HCT116 (cell line): ENCODE results near the gene SIGLECL1. TPM values are rescaled to one million over a fixed set of nuclear protein-coding genes. Genes with fewer than 3 reads are reported as not detected.

Experiments used
- ATAC-seq: fragments of 200-7000 bp; cut with Tn5 transposase; 2 replicates; pipeline ENCODE4 v1.9.1; 2020; ENCODE audit warnings: mild to moderate bottlenecking, moderate library complexity
- BruUV-seq: library from RNA; stranded (reverse); fragments of 400-500 nt; replicated peaks from 2 replicates; lab custom pipeline; 2021; lab: Mats Ljungman, UMichigan
- CTCF ChIA-PET: fragments of 300-600 bp; sonication (Branson Sonifier 250); formaldehyde crosslinking; loops from one replicate; lab custom pipeline; 2021; ENCODE audit warnings: antibody characterized with exemption; lab: Charles Lee
- POLR2A ChIA-PET: fragments of 300-600, 350-600 bp; sonication (Branson Sonifier 250); formaldehyde crosslinking; loops from one replicate; lab custom pipeline; 2021; ENCODE audit warnings: antibody characterized with exemption; lab: Charles Lee
- RAD21 ChIA-PET, 2 experiments: fragments of 300-600 bp; sonication (Branson Sonifier 250); formaldehyde crosslinking; loops; one replicate each; lab custom pipeline; 2023; ENCODE audit warnings: low total read pairs in 2 of 2; ENCODE audit not compliant: uncharacterized antibody in 2 of 2, unreplicated experiment in 2 of 2, low non-redundant PET in 1 of 2; lab: Charles Lee
- DNase-seq: peaks from one replicate; pipeline ENCODE4 v3.0.0-alpha.2; 2010; ENCODE audit warnings: low read depth, low spot score
- H2AFZ ChIP-seq: fragments of 200-600 bp; shearing (Covaris generic), sonication (generic); 2 replicates; pipeline ENCODE4 v1.6.1; 2017; ENCODE audit warnings: low read depth, mixed run types, mixed read lengths, antibody characterized with exemption, low read length; ENCODE audit not compliant: poor library complexity, severe bottlenecking
- H3K27ac ChIP-seq: 2 replicates; pipeline ENCODE4 v1.5.1; 2012; ENCODE audit warnings: low read depth, low read length
- H3K27me3 ChIP-seq: fragments of 200-600 bp; sonication (generic); 2 replicates; pipeline ENCODE4 v1.6.1; 2016; ENCODE audit warnings: mixed run types, low read length, mixed read lengths; ENCODE audit not compliant: insufficient read depth
- H3K36me3 ChIP-seq, 2 experiments: fragments of 200-500 bp in 1 of 2; fragments of 200-600 bp in 1 of 2; sonication (Bioruptor generic) in 1 of 2; sonication (generic) in 1 of 2; 2 replicates each; pipeline versions ENCODE4 v1.5.1 to v1.6.1; 2014 to 2016; ENCODE audit warnings: low read length in 2 of 2, inconsistent platforms in 1 of 2, mixed read lengths in 1 of 2, mixed run types in 1 of 2; ENCODE audit not compliant: insufficient read depth in 2 of 2, control insufficient read depth in 1 of 2
- H3K4me1 ChIP-seq, 2 experiments: fragments of 200-600 bp in 1 of 2; sonication (generic) in 1 of 2; 2 replicates each; pipeline versions ENCODE4 v1.5.1 to v1.6.1; 2012 to 2017; ENCODE audit warnings: low read length in 2 of 2, inconsistent platforms in 1 of 2, mild to moderate bottlenecking in 1 of 2, mixed read lengths in 1 of 2, mixed run types in 1 of 2, moderate library complexity in 1 of 2; ENCODE audit not compliant: insufficient read depth in 2 of 2, control insufficient read depth in 1 of 2
- H3K4me2 ChIP-seq: fragments of 200-600 bp; sonication (generic); 2 replicates; pipeline ENCODE4 v1.6.1; 2017; ENCODE audit warnings: mixed run types, low read length, mixed read lengths
- H3K4me3 ChIP-seq, 2 experiments: fragments of 200-600 bp in 1 of 2; sonication (generic) in 1 of 2; replicated peaks in 1 of 2; 2 replicates each; pipeline ENCODE4 v1.5.1; 2011 to 2016; ENCODE audit warnings: low read length in 2 of 2, control low read depth in 1 of 2, low read depth in 1 of 2, mild to moderate bottlenecking in 1 of 2, mixed read lengths in 1 of 2, mixed run types in 1 of 2
- H3K79me2 ChIP-seq: fragments of 200-600 bp; sonication (generic); 2 replicates; pipeline ENCODE4 v1.6.1; 2017; ENCODE audit warnings: mild to moderate bottlenecking, mixed run types, low read length, moderate library complexity, mixed read lengths; ENCODE audit not compliant: insufficient read depth
- H3K9ac ChIP-seq: fragments of 200-600 bp; sonication (generic); 2 replicates; pipeline ENCODE4 v1.6.1; 2016; ENCODE audit warnings: low read length, mixed read lengths
- H3K9me2 ChIP-seq: fragments of 200-600 bp; sonication (generic), shearing (Covaris generic); 2 replicates; pipeline ENCODE4 v1.6.1; 2017; ENCODE audit warnings: mixed run types, mild to moderate bottlenecking, moderate library complexity; ENCODE audit not compliant: insufficient read depth
- H3K9me3 ChIP-seq, 2 experiments: fragments of 200-500 bp in 1 of 2; fragments of 200-600 bp in 1 of 2; sonication (Bioruptor generic) in 1 of 2; sonication (generic) in 1 of 2; 2 replicates each; pipeline ENCODE4 v1.6.1; 2014 to 2017; ENCODE audit warnings: low read length in 2 of 2, mixed read lengths in 2 of 2, inconsistent platforms in 1 of 2, low read depth in 1 of 2, mild to moderate bottlenecking in 1 of 2, mixed run types in 1 of 2, moderate library complexity in 1 of 2; ENCODE audit not compliant: control insufficient read depth in 1 of 2, insufficient read depth in 1 of 2
- H4K20me1 ChIP-seq: fragments of 200-600 bp; sonication (generic), shearing (Covaris generic); 2 replicates; pipeline ENCODE4 v1.6.1; 2017; ENCODE audit warnings: mixed run types, mild to moderate bottlenecking, moderate library complexity; ENCODE audit not compliant: insufficient read depth
- CEBPB ChIP-seq: IDR thresholded peaks from 2 replicates; pipeline ENCODE4 v1.6.1; 2012; ENCODE audit warnings: low read depth
- EGR1 ChIP-seq: IDR thresholded peaks from 2 replicates; pipeline ENCODE4 v1.6.1; 2012; ENCODE audit warnings: low read depth
- EZH2 ChIP-seq: fragments of 200-600 bp; sonication (generic); IDR thresholded peaks from 2 replicates; pipeline ENCODE4 v1.6.1; 2017; ENCODE audit warnings: antibody characterized with exemption, mixed run types
- EZH2phosphoT487 ChIP-seq: fragments of 200-600 bp; IDR thresholded peaks from 2 replicates; pipeline ENCODE4 v1.6.1; 2018; ENCODE audit warnings: antibody characterized with exemption, borderline replicate concordance
- JUND ChIP-seq: IDR thresholded peaks from 2 replicates; pipeline ENCODE4 v1.6.1; 2012
- POLR2A ChIP-seq: IDR thresholded peaks from 2 replicates; pipeline ENCODE4 v1.7.0; 2011; ENCODE audit warnings: borderline replicate concordance; ENCODE audit not compliant: insufficient read depth, insufficient read length; ENCODE audit errors: extremely low read depth
- SIN3A ChIP-seq: IDR thresholded peaks from 2 replicates; pipeline ENCODE4 v1.6.1; 2012; ENCODE audit warnings: low read depth
- SRF ChIP-seq: IDR thresholded peaks from 2 replicates; pipeline ENCODE4 v1.6.1; 2012; ENCODE audit warnings: low read depth
- YY1 ChIP-seq: IDR thresholded peaks from 2 replicates; pipeline ENCODE4 v1.6.1; 2011; ENCODE audit warnings: low read length, low read depth, moderate library complexity, mild to moderate bottlenecking; ENCODE audit not compliant: insufficient replicate concordance; ENCODE audit errors: extremely low read depth
- ZFX ChIP-seq: fragments of 450-650 bp; IDR thresholded peaks from 2 replicates; pipeline ENCODE4 v1.6.1; 2017
- intact Hi-C: fragments of 100-400 bp; cut with micrococcal nuclease; formaldehyde crosslinking; loops from 2 replicates; pipeline ENCODE4 v1.10.0; 2022
- total RNA-seq: library from RNA; stranded (reverse); gene quantifications from one replicate; pipeline ENCODE4 v1.2.1, GENCODE V29; 2021; ENCODE audit not compliant: unreplicated experiment
- TF ChIP-seq, protein P1 (sequence below): IDR thresholded peaks from 2 replicates; pipeline ENCODE4 v1.6.1; 2012; ENCODE audit warnings: low read depth
- TF ChIP-seq, protein P2 (sequence below): IDR thresholded peaks from 2 replicates; pipeline ENCODE4 v1.6.1; 2011; ENCODE audit warnings: mild to moderate bottlenecking, low read length, moderate library complexity; ENCODE audit not compliant: insufficient replicate concordance; ENCODE audit errors: extremely low read depth
- TF ChIP-seq, protein P3 (sequence below): IDR thresholded peaks from 2 replicates; pipeline ENCODE4 v1.6.1; 2012

Gene SIGLECL1
- total RNA-seq, 1 experiment from 2014 or later, result not detected

DNA sequence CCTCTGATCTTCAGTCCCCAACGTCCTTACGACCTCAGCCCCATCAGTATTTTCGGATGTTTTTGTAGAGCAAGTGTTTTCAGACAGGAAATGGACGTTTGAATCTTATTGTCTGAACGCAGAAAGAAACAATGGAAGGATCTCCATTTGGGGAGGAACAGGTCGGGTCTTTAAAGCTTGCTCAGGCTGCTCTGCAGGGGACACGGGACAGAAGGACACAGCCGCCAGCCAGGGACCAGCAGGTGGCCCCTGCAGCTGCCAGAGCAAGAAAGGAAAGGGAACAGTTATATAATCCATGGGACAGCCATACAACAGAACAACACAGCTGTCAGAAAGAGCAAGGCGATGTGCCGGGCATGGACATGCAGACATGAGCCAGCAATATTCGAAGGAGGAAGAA is 42.1 kb downstream of the SIGLECL1 start:
- H3K4me2 ChIP-seq, result no peak overlapping the region
- no peak overlapping the region for H3K4me3 ChIP-seq
- BruUV-seq, result no TSS peak
- TF ChIP-seq YY1, result no peak
- TF ChIP-seq JUND, result no peak
- TF ChIP-seq, protein P1, sequence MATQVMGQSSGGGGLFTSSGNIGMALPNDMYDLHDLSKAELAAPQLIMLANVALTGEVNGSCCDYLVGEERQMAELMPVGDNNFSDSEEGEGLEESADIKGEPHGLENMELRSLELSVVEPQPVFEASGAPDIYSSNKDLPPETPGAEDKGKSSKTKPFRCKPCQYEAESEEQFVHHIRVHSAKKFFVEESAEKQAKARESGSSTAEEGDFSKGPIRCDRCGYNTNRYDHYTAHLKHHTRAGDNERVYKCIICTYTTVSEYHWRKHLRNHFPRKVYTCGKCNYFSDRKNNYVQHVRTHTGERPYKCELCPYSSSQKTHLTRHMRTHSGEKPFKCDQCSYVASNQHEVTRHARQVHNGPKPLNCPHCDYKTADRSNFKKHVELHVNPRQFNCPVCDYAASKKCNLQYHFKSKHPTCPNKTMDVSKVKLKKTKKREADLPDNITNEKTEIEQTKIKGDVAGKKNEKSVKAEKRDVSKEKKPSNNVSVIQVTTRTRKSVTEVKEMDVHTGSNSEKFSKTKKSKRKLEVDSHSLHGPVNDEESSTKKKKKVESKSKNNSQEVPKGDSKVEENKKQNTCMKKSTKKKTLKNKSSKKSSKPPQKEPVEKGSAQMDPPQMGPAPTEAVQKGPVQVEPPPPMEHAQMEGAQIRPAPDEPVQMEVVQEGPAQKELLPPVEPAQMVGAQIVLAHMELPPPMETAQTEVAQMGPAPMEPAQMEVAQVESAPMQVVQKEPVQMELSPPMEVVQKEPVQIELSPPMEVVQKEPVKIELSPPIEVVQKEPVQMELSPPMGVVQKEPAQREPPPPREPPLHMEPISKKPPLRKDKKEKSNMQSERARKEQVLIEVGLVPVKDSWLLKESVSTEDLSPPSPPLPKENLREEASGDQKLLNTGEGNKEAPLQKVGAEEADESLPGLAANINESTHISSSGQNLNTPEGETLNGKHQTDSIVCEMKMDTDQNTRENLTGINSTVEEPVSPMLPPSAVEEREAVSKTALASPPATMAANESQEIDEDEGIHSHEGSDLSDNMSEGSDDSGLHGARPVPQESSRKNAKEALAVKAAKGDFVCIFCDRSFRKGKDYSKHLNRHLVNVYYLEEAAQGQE, result no peak
- TF ChIP-seq POLR2A, result no peak
- TF ChIP-seq EZH2phosphoT487, result no peak
- TF ChIP-seq SIN3A, result no peak
- no peak for TF ChIP-seq EZH2
- no peak for TF ChIP-seq ZFX
- no peak for TF ChIP-seq CEBPB
- TF ChIP-seq, protein P2, sequence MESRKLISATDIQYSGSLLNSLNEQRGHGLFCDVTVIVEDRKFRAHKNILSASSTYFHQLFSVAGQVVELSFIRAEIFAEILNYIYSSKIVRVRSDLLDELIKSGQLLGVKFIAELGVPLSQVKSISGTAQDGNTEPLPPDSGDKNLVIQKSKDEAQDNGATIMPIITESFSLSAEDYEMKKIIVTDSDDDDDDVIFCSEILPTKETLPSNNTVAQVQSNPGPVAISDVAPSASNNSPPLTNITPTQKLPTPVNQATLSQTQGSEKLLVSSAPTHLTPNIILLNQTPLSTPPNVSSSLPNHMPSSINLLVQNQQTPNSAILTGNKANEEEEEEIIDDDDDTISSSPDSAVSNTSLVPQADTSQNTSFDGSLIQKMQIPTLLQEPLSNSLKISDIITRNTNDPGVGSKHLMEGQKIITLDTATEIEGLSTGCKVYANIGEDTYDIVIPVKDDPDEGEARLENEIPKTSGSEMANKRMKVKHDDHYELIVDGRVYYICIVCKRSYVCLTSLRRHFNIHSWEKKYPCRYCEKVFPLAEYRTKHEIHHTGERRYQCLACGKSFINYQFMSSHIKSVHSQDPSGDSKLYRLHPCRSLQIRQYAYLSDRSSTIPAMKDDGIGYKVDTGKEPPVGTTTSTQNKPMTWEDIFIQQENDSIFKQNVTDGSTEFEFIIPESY, result no peak
- TF ChIP-seq EGR1, result no peak
- no peak for TF ChIP-seq SRF
- TF ChIP-seq, protein P3, sequence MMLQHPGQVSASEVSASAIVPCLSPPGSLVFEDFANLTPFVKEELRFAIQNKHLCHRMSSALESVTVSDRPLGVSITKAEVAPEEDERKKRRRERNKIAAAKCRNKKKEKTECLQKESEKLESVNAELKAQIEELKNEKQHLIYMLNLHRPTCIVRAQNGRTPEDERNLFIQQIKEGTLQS, result no peak
- DNase-seq, result no peak
- RAD21 ChIA-PET, result no interaction called here
- H3K79me2 ChIP-seq, result no peaks in the 10 kb centered on the region
- H3K9me2 ChIP-seq, result no peaks in the 10 kb centered on the region
- H3K9me3 ChIP-seq, result no peaks in the 10 kb centered on the region
- intact Hi-C loops, result no loop called here
- no peaks in the 10 kb centered on the region for H3K36me3 ChIP-seq
- no peak overlapping the region for H3K9ac ChIP-seq
- H4K20me1 ChIP-seq, result no peaks in the 10 kb centered on the region
- H3K4me1 ChIP-seq, result no peaks in the 10 kb centered on the region
- POLR2A ChIA-PET, result no interaction called here
- CTCF ChIA-PET, result no interaction called here
- H3K27me3 ChIP-seq, result peaks cover 2% of the 10 kb centered on the region; the same call in 1 of the 2 replicates
- no peak overlapping the region for H3K27ac ChIP-seq
- H2AFZ ChIP-seq, result no peak overlapping the region
- no peak for ATAC-seq
